Endothelial cell of umbilical vein (primary cell): Measurements from ENCODE around the gene ADI1. TPM values are rescaled to one million over a fixed set of nuclear protein-coding genes. Genes with fewer than 3 reads are reported as not detected.

ENCODE experiments used
- BruUV-seq: library from RNA; stranded (reverse); fragments of 400-500 nt; replicated peaks from 2 replicates; lab custom pipeline; 2021; lab: Mats Ljungman, UMichigan
- CTCF ChIA-PET: fragments of 300-600, 350-600 bp; sonication (Branson Sonifier 250); formaldehyde crosslinking; loops from one replicate; lab custom pipeline; 2021; ENCODE audit warnings: antibody characterized with exemption, inconsistent platforms; lab: Charles Lee
- POLR2A ChIA-PET: fragments of 300-600, 350-600 bp; sonication (Branson Sonifier 250); formaldehyde crosslinking; loops from one replicate; lab custom pipeline; 2021; ENCODE audit warnings: antibody characterized with exemption, inconsistent platforms; lab: Charles Lee
- DNase-seq: peaks from one replicate; pipeline ENCODE4 v3.0.0-alpha.2; 2011; ENCODE audit warnings: low read depth, low spot score
- FAIRE-seq: peaks from 2 replicates; lab custom pipeline; 2011; peaks lifted over from hg19 to GRCh38; lab: Jason Lieb, UNC
- H2AFZ ChIP-seq: 2 replicates; pipeline ENCODE4 v1.6.0; 2012; ENCODE audit warnings: low read depth, low read length, control low read depth, inconsistent platforms
- H3K27ac ChIP-seq: 2 replicates; pipeline ENCODE4 v1.5.1; 2011; ENCODE audit warnings: low read depth, mild to moderate bottlenecking, control low read depth, low read length, moderate library complexity; ENCODE audit not compliant: insufficient read depth
- H3K27me3 ChIP-seq, 2 experiments: 2 replicates each; pipeline versions ENCODE4 v1.6.0 to v1.6.1; 2011; ENCODE audit warnings: low read length in 2 of 2, mixed read lengths in 1 of 2; ENCODE audit not compliant: control insufficient read depth in 2 of 2, insufficient read depth in 2 of 2
- H3K36me3 ChIP-seq, 2 experiments: 2 replicates in 1 of 2; 3 replicates in 1 of 2; pipeline ENCODE4 v1.5.1; 2011; ENCODE audit warnings: low read length in 2 of 2, mild to moderate bottlenecking in 1 of 2, moderate library complexity in 1 of 2; ENCODE audit not compliant: control insufficient read depth in 2 of 2, insufficient read depth in 2 of 2; ENCODE audit errors: extremely low read depth in 1 of 2
- H3K4me1 ChIP-seq: 3 replicates; pipeline ENCODE4 v1.5.1; 2011; ENCODE audit warnings: mild to moderate bottlenecking, low read length; ENCODE audit not compliant: control insufficient read depth, insufficient read depth; ENCODE audit errors: extremely low read depth
- H3K4me2 ChIP-seq: 2 replicates; pipeline ENCODE4 v1.6.1; 2011; ENCODE audit warnings: low read length, control low read depth, mixed read lengths; ENCODE audit not compliant: insufficient read depth
- H3K4me3 ChIP-seq, 3 experiments: fragments of 200-600 bp in 1 of 3; sonication (generic), shearing (Covaris generic) in 1 of 3; replicated peaks in 1 of 3; 2 replicates each; pipeline ENCODE4 v1.5.1; 2011 to 2016; ENCODE audit warnings: control low read depth in 3 of 3, low read length in 3 of 3, mild to moderate bottlenecking in 2 of 3, inconsistent platforms in 1 of 3, low read depth in 1 of 3, moderate library complexity in 1 of 3; ENCODE audit not compliant: insufficient read depth in 1 of 3
- H3K79me2 ChIP-seq: 2 replicates; pipeline ENCODE4 v1.6.0; 2012; ENCODE audit warnings: low read length, inconsistent platforms; ENCODE audit not compliant: control insufficient read depth, insufficient read depth
- H3K9ac ChIP-seq: replicated peaks from 2 replicates; pipeline ENCODE3; 2011; ENCODE audit warnings: low read length, control low read depth; ENCODE audit not compliant: insufficient read depth; ENCODE audit errors: extremely low read depth
- H3K9me1 ChIP-seq: replicated peaks from 3 replicates; pipeline ENCODE4 v1.6.0; 2011; ENCODE audit warnings: mild to moderate bottlenecking, low read length; ENCODE audit not compliant: control insufficient read depth, insufficient read depth; ENCODE audit errors: extremely low read depth
- H3K9me3 ChIP-seq: replicated peaks from 2 replicates; pipeline ENCODE4 v1.5.1; 2012; ENCODE audit warnings: low read length, inconsistent platforms; ENCODE audit not compliant: control insufficient read depth, insufficient read depth
- H4K20me1 ChIP-seq: replicated peaks from 2 replicates; pipeline ENCODE3; 2011; ENCODE audit warnings: mild to moderate bottlenecking, low read length; ENCODE audit not compliant: control insufficient read depth, insufficient read depth; ENCODE audit errors: extremely low read depth
- EZH2 ChIP-seq: IDR thresholded peaks from 2 replicates; pipeline ENCODE4 v1.6.1; 2012; ENCODE audit warnings: borderline replicate concordance, low read depth, mild to moderate bottlenecking, moderate library complexity, low read length, inconsistent platforms; ENCODE audit not compliant: severe bottlenecking
- JUN ChIP-seq: IDR thresholded peaks from 2 replicates; pipeline ENCODE4 v1.6.1; 2011; ENCODE audit warnings: borderline replicate concordance, low read depth; ENCODE audit not compliant: insufficient read length, insufficient read depth
- MYC ChIP-seq: IDR thresholded peaks from one replicate; pipeline ENCODE4 v1.6.1; 2011; ENCODE audit warnings: mild to moderate bottlenecking, low read depth, low read length
- POLR2A ChIP-seq: IDR thresholded peaks from 2 replicates; pipeline ENCODE4 v1.6.1; 2012; ENCODE audit warnings: low read depth, mild to moderate bottlenecking, control low read depth, low read length
- POLR2AphosphoS5 ChIP-seq: IDR thresholded peaks from 2 replicates; pipeline ENCODE4 v1.6.1; 2012; ENCODE audit warnings: low read depth, mild to moderate bottlenecking, control low read depth, low read length, moderate library complexity; ENCODE audit not compliant: insufficient read depth
- dilution Hi-C: fragments of 300-500 bp; cut with MboI; formaldehyde crosslinking; loops from one replicate; pipeline ENCODE4 v1.15.0; 2019; ENCODE audit warnings: low sequenced_read_pairs; ENCODE audit not compliant: extremely low pct_ligation_motif_present
- intact Hi-C: fragments of 100-400 bp; cut with micrococcal nuclease; formaldehyde crosslinking; loops from one replicate; pipeline ENCODE4 v1.10.0; 2022
- polyA plus RNA-seq, 4 experiments: library from polyadenylated mRNA; depleted of rRNA in 3 of 4; stranded (reverse) in 3 of 4; unstranded in 1 of 4; fragments of >200 nt; gene quantifications; 2 replicates each; pipeline versions ENCODE4 v1.2.1 to v1.2.3, GENCODE V29; 2011 to 2012; ENCODE audit warnings: missing spikeins in 1 of 4
- total RNA-seq: library from RNA; stranded (reverse); gene quantifications from 2 replicates; pipeline ENCODE4 v1.2.3, GENCODE V29; 2021
- TF ChIP-seq, protein P1 (sequence below), 2 donors: IDR thresholded peaks; 1 replicate in 1 of 2; 2 replicates in 1 of 2; pipeline ENCODE4 v1.5.1; 2011; ENCODE audit warnings: low read length in 2 of 2, mild to moderate bottlenecking in 2 of 2, moderate library complexity in 2 of 2, control low read depth in 1 of 2, inconsistent platforms in 1 of 2, low read depth in 1 of 2; ENCODE audit not compliant: insufficient read depth in 1 of 2; ENCODE audit errors: extremely low read depth in 1 of 2

The ADI1 gene
- total and polyA plus RNA-seq, 2 donors (not counting 3 experiments of a cell fraction or from before 2014, with no cell fraction given): 38.6 to 49.7 TPM

DNA sequence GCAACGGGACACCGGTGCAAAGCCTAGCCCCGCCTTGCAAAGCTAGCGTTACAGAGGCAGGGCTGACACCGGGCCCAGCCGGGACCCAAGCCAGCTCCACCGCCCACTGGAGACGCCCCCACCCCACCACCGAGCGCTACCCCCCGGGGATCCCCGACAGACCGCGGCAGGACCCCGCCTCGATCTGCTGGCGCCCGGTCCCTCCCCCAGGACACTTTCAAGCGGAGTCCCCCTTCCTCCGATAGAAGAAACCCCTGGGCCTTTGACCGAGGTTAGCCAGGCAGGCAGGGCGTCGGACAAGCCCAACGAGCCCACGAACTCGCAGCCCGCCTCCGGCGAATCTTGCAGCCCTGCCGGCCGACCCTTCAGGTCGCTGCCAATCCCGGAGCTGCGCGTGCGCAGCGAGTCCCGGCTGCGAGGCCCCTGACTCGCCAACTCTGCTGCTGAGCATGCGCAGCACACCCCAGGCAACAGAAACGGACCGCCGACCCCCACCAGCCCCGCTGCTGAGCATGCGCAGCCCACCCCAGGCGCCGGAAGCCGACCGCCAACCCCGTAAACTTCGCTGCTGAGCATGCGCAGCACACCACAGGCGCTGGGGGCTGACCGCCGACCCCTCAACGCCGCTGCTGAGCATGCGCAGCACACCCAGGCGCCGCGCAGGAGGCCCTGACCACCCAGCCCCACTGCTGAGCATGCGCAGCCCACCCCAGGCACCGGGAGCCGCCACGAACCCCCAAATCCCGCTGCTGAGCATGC is 656 bp downstream of the ADI1 start:
- CTCF ChIA-PET: interaction anchor here (1.0 to 2.4 kb wide), 4 partner anchors 18 to 64 kb away, joined by 3 to 12 read pairs (median 4); partner anchors contain the start of gene RNASEH1
- Histone ChIP-seq H3K79me2 (peaks cover 7% of the 10 kb centered on the region), H3K27me3 (no peaks in the 10 kb centered on the region), H3K4me2 (peak overlapping the region; percentile 88), H3K36me3 (peaks cover 0 to 2% of the 10 kb centered on the region in 2 experiments), H3K27ac (peak overlapping the region; percentile 60), H2AFZ (peak overlapping the region; percentile 90), H3K9ac (peak overlapping the region; percentile 80), H3K9me1 (no peaks in the 10 kb centered on the region), H4K20me1 (no peaks in the 10 kb centered on the region), H3K9me3 (no peaks in the 10 kb centered on the region), H3K4me1 (peaks cover 24% of the 10 kb centered on the region), H3K4me3 (peak overlapping the region; percentile 66 to 89 (median 89))
- no TSS peak for BruUV-seq
- dilution Hi-C loops (no loop called here), intact Hi-C loops (loop anchor here (1.0 to 2.0 kb wide), 4 partner anchors 18 to 140 kb away; partner anchors contain the start of genes RNASEH1, RPS7 and TRAPPC12)
- FAIRE-seq (peak; percentile 94), DNase-seq (peak; percentile 100)
- POLR2A ChIA-PET: interaction anchor here (0.6 to 1.3 kb wide), 5 partner anchors 13 to 57 kb away, joined by 3 to 8 read pairs (median 3); no protein-coding TSS in a partner anchor
- TF ChIP-seq POLR2AphosphoS5 (peak; percentile 87), JUN (no peak), EZH2 (no peak), POLR2A (peak; percentile 83), MYC (no peak)
- TF ChIP-seq, protein P1, sequence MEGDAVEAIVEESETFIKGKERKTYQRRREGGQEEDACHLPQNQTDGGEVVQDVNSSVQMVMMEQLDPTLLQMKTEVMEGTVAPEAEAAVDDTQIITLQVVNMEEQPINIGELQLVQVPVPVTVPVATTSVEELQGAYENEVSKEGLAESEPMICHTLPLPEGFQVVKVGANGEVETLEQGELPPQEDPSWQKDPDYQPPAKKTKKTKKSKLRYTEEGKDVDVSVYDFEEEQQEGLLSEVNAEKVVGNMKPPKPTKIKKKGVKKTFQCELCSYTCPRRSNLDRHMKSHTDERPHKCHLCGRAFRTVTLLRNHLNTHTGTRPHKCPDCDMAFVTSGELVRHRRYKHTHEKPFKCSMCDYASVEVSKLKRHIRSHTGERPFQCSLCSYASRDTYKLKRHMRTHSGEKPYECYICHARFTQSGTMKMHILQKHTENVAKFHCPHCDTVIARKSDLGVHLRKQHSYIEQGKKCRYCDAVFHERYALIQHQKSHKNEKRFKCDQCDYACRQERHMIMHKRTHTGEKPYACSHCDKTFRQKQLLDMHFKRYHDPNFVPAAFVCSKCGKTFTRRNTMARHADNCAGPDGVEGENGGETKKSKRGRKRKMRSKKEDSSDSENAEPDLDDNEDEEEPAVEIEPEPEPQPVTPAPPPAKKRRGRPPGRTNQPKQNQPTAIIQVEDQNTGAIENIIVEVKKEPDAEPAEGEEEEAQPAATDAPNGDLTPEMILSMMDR (IDR thresholded peaks at IDR 0.05; ENCODE audit: extremely low read depth in 1 of 2, insufficient read depth in 1 of 2, low read depth in 1 of 2, low read length in 2 of 2): no peak
